Dendritic cell treated with granulocyte-macrophage colony-stimulating factor and Interleukin-4, amounts not matched to agents 40 ng/mL and 50 ng/mL, for 4 days (primary cell): ENCODE data around the gene PDE9A.

Source experiments
- H3K27ac Mint-ChIP-seq: one replicate; pipeline ENCODE4 v1.8.0; 2022; ENCODE audit warnings: mild to moderate bottlenecking, mixed read lengths
- H3K27me3 Mint-ChIP-seq: one replicate; pipeline ENCODE4 v1.8.0; 2022; ENCODE audit warnings: mild to moderate bottlenecking, mixed read lengths
- H3K36me3 Mint-ChIP-seq: one replicate; pipeline ENCODE4 v1.8.0; 2022; ENCODE audit warnings: low read depth, mixed read lengths
- H3K4me1 Mint-ChIP-seq: one replicate; pipeline ENCODE4 v1.8.0; 2022; ENCODE audit warnings: low read depth, mixed read lengths
- H3K4me3 Mint-ChIP-seq: one replicate; pipeline ENCODE4 v1.8.0; 2022; ENCODE audit warnings: mild to moderate bottlenecking, moderate library complexity, mixed read lengths
- H3K9me3 Mint-ChIP-seq: one replicate; pipeline ENCODE4 v1.8.0; 2022; ENCODE audit warnings: mixed read lengths
- intact Hi-C: fragments of 100-400 bp; cut with micrococcal nuclease; formaldehyde crosslinking; loops from one replicate; pipeline ENCODE4 v1.15.0; 2022

The PDE9A gene

DNA sequence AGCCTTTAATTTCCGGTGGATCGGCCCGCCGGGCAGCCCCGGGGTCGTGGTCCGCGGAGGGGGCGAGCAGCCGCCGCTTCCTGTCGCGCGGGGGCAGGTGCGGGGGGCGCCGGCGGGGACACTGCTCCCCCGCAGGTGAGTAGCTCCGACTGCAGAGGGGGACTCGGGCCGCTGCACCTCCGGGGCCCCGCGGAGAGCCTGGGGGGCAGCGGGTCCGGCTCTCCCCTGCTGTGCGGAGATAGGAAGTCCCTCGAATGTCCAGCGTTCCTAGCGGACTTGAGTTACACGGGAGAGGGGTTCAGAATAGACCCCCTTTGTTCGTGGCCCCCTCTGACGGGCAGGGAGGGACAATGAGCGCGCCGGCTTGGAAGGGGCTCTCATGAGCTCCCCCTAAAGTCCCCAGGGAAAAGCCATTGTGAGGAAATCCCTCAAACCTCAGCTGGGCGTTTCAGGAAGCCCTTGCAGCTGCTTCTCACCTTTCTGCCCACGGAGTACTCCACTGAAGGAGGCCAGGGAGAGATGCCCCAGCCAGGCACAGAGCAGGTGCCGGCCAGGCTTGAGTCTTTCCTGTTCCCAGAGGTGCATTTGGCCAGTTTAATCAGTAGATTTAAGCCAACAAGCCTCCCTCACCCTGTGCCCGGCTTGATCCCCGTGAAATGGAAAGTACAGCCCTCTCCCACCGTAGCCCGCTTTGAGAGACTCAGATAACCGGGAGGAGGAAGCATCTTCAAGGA lies 925 bp downstream of the PDE9A start:
- no peak overlapping the region for H3K27ac Mint-ChIP-seq
- intact Hi-C loops: no loop called here
- peaks cover 61% of the 10 kb centered on the region for H3K27me3 Mint-ChIP-seq
- no peak overlapping the region for H3K4me3 Mint-ChIP-seq
- H3K9me3 Mint-ChIP-seq: no peaks in the 10 kb centered on the region
- no peaks in the 10 kb centered on the region for H3K36me3 Mint-ChIP-seq
- H3K4me1 Mint-ChIP-seq: peaks cover 16% of the 10 kb centered on the region

DNA sequence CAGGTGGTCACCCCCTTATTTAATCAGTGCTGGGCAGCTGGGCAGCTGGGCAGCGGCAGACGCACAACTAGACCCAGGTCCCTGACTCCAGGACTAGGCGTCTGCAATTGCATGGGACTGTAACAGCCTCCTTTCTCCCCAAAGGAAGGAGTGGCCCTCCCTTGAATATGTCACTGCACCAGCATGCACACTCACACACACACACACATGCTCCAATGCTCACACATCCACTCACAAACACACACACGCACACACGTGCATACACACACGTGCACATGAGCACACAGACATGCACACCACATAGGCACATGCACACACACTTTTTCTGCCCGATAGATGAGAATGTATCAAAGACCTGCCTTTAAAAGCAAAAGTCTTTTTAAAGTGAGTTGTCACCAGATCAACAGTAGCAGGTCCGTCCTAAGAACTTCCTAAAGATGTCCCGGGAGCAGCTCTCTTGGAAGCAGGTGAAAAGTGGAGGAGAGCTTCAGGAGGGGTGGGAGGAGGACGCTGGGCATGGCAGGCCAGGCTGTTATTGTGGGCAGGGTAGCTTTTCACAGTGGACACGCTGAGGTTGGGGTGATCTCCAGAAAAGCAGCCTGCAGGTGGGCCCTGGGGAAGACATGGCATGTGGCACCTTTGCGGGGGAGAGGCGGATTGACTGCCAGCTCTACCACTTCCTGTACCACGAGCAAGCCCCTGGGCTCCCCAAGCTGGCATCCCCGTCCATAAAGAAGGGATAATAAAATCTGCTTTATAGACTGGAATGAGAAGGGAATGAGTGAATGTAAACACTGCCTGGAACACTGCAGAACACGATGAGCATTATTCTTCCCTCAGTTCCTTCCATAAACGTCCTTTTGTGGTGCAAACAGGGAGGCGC lies 1.7 kb downstream of the PDE9A start:
- no peaks in the 10 kb centered on the region for H3K9me3 Mint-ChIP-seq
- H3K36me3 Mint-ChIP-seq: no peaks in the 10 kb centered on the region
- peaks cover 16% of the 10 kb centered on the region for H3K4me1 Mint-ChIP-seq
- no peak overlapping the region for H3K27ac Mint-ChIP-seq
- peaks cover 66% of the 10 kb centered on the region for H3K27me3 Mint-ChIP-seq
- H3K4me3 Mint-ChIP-seq: no peak overlapping the region
- intact Hi-C loops: no loop called here

DNA sequence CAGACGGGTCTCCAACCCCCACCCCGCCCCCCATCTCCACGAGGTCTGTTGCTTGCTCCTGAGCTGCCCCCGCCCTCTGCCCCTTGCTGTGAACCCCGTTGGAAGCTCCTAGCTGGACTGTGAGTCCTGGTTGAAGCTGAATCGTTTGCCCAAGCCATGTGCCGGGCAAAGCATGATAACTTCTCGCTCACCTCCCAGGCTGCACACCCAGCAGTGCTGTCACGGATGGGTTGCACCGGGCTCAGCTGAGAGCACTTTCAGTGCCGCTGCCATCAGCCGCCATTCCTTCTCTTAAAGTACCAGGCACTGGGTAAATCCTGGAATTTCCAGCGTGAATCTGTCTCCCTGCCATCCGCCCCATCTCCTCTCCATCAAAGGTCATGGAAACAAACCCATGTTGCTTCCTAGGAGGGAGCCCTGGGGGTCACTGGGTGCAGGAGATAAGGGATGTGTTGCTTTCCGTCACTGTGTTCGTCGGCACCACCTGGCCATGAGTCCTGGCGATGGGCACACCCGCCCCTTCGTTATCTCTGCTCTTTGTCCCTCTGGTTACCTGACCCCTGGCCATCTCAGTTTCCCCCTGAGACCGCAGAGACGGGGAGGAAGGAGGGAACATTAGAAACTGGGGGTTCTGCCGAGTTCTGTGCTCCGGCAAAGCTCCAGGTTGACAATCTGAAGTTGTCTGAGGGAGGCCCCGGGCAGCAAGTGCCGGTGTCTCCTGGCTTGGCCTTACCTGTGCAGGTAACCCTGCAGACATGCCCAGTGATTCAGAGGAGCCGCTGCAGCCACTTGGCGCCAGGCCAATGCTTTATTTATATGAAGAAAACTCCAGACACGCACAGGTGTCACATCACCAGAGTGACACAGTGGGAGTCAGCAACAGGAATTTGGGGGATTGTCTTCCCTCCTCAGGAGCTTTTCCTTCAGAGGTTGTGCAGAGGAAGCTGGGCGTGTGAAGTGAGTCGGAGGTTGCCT lies 2.7 kb downstream of the PDE9A start:
- intact Hi-C loops: no loop called here
- H3K36me3 Mint-ChIP-seq: no peaks in the 10 kb centered on the region
- peaks cover 63% of the 10 kb centered on the region for H3K27me3 Mint-ChIP-seq
- no peak overlapping the region for H3K27ac Mint-ChIP-seq
- H3K4me1 Mint-ChIP-seq: peaks cover 16% of the 10 kb centered on the region
- no peak overlapping the region for H3K4me3 Mint-ChIP-seq
- H3K9me3 Mint-ChIP-seq: no peaks in the 10 kb centered on the region

DNA sequence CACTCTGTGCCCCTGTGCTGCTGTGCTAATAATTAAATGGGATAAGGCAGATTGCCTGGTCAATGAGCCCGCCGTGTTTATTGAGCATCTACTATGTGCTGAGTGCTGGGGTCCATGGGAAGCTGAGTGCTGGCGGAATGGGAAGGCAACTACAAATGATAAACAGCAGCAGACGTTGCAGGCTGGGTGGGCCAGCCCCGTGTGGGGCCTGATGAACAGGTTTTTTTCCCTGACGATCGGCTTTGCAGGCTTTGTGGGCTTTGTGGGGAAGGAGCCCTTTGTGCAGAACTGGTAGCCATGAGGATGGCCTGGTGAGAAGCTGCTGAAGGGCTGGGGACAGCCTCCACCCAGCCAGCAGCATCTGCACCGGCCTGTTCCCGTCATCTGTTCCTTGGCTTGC lies 3.5 kb downstream of the PDE9A start:
- Mint-ChIP-seq H3K9me3 (no peaks in the 10 kb centered on the region), H3K27ac (no peak overlapping the region), H3K27me3 (peaks cover 55% of the 10 kb centered on the region), H3K4me3 (no peak overlapping the region), H3K36me3 (no peaks in the 10 kb centered on the region), H3K4me1 (peaks cover 16% of the 10 kb centered on the region)
- intact Hi-C loops: no loop called here

DNA sequence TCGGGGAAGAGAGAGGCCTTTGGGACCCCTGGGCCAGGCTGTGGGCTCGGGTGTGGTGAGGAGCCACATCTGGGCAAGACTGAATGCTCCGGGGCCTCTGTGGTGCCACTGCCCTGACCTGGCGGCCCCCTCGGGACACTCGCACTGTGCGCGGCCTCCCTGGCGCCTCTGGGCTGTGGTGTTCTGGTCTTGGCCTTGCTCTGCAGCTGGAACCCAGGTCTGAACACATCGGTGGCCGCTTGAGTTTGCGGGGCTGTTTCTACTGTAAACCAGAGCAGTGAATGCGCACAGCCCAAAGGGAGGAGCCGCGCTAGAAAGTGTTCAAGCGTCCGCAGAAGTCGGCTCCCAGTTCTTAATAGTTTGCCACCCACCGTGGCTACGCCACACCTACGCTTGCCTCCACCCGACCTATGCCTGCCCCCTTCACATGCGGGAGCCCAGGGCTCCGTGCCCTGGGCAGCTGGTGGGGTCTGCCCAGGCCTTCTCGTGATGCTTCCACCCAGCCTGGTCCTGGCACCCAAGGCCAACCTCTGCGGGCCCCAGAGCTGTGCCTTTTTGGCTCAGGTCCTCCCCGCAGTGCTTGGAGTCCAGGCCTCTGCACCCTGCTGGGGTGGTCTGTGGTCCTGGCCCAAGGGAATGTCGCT lies 4.4 kb downstream of the PDE9A start:
- intact Hi-C loops: no loop called here
- no peaks in the 10 kb centered on the region for H3K9me3 Mint-ChIP-seq
- H3K36me3 Mint-ChIP-seq: no peaks in the 10 kb centered on the region
- peaks cover 13% of the 10 kb centered on the region for H3K4me1 Mint-ChIP-seq
- H3K27me3 Mint-ChIP-seq: peaks cover 46% of the 10 kb centered on the region
- no peak overlapping the region for H3K4me3 Mint-ChIP-seq
- no peak overlapping the region for H3K27ac Mint-ChIP-seq

DNA sequence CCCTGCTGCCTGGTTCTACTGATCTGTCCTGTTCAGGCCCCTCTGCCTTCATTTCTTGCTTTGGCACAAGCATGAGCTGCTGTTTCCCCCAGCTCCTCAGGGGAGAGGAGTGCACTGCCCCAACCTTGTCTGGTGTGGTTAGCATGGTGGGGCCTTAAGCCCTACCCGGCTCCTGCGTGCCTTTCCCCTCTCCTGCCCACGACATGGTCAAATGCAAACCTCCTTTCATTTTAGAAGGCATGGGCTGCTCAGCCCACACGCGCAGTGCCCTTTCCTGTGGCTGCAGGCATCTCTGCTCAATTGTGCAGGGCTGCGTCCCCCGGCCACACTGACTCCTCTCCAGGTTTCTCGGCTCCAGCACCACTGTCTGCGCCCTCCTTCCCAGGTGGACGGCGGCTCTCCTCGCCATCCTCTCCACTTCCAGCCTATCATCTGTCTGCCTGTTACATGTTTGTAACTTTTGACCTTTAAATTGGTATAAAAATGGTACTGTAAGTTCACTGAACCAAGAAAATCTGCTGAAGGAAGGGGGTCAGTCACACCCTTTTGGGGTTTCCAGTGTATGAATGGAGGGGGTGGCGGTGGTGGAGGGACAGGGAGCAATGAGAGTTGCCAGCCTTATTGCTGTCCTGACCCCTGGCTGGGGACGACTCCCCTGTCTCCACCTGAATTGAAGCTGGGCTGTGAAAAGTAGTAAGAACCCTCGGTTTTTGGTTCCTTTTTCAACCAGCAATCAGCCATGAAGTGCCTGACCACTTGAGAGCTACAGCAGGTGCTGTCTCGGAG lies 5.1 kb downstream of the PDE9A start:
- intact Hi-C loops: no loop called here
- no peaks in the 10 kb centered on the region for H3K9me3 Mint-ChIP-seq
- H3K4me1 Mint-ChIP-seq: peaks cover 8% of the 10 kb centered on the region
- no peak overlapping the region for H3K4me3 Mint-ChIP-seq
- no peak overlapping the region for H3K27ac Mint-ChIP-seq
- H3K27me3 Mint-ChIP-seq: peaks cover 41% of the 10 kb centered on the region
- no peaks in the 10 kb centered on the region for H3K36me3 Mint-ChIP-seq

DNA sequence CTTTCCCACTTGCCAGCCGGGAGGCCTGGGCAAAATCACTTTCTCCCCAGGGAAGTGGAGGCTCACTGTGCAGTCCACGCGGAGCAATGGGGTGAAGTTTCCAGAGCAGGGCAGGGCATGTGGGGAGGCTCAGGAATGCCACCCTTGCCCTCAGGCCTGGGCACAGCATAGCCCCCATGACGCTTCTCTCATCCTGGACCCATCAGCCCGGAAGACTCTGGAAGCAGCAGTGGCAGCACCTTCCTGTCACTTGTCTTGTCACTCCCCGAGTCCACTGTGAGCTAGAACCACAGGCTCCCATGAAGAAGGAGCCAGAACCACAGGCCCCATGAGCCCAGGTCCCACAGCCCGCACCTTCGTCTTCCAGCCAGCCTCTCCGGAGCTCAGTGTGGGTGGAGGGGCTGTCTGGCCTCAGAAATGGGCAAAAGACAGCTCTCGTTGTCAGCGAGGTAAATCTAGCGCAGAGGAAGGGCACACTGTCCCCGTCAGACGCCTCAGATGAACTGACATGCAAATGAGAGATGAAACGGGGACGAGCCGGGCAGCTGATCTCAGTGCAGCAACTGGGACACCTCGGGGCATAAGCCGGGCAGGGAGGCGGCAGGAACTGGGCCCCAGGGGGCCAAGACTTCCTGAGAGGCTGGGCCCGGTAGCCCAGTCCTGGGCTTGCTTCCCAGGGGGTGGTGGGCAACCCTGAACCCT lies 6.1 kb downstream of the PDE9A start:
- H3K27me3 Mint-ChIP-seq: peaks cover 38% of the 10 kb centered on the region
- intact Hi-C loops: no loop called here
- H3K4me3 Mint-ChIP-seq: no peak overlapping the region
- no peaks in the 10 kb centered on the region for H3K36me3 Mint-ChIP-seq
- peaks cover 6% of the 10 kb centered on the region for H3K4me1 Mint-ChIP-seq
- no peak overlapping the region for H3K27ac Mint-ChIP-seq
- H3K9me3 Mint-ChIP-seq: no peaks in the 10 kb centered on the region

DNA sequence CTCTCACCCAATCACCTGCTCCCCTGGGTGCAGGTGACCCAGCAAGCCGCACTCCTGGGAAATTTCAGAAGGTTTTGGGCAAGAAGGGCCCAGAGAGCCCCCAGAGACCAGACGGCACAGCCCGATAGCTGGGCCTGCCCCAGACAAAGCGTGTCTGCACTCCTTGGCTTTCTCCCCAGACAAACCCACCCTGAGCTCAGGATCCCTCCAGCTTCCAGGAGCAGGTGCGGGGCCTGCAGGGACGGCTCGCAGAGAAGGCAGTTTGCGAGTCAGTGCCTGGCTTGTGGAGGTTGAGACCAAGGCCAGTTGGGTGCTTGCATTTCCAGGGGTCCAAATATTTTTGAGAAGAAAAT lies 6.7 kb downstream of the PDE9A start:
- H3K27ac Mint-ChIP-seq: no peak overlapping the region
- intact Hi-C loops: no loop called here
- H3K9me3 Mint-ChIP-seq: no peaks in the 10 kb centered on the region
- no peaks in the 10 kb centered on the region for H3K36me3 Mint-ChIP-seq
- no peak overlapping the region for H3K4me3 Mint-ChIP-seq
- peaks cover under 1% of the 10 kb centered on the region for H3K4me1 Mint-ChIP-seq
- peaks cover 32% of the 10 kb centered on the region for H3K27me3 Mint-ChIP-seq

DNA sequence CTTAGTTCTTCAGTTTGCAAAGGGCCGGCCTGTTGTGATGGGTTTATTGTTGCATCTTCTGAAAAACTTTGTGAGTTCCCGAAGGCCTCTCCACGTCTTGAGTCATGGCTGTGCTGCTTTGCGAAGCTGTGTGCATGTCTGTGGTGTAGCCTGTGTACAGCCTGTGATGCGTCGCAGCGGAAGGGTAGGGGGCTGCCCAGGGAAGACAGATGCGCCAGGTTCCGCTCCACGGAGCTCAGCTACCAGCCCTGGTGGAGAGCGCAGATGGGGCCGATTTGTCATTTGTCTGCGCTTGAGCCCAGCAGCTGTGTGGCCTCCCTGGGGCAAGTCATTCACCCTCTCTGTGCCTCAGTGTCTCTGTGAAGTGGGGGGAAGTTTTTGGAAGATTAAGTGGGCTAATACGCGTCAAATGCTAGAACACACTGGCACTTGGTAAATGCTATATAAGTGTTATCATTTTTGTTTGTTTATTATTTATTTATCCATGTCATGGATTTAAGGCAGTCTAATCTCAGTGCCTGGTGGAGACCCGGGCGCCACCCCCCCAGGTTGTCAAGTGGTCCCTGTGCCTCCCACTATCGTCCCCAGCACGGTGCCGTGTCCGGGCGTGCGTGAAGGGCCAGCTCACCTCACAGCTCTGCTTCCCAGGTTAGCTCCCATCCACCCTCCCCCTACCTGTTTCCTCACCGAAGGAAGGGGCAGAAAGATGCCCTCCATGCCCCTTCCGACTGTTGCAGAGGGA lies 8.4 kb downstream of the PDE9A start:
- H3K27ac Mint-ChIP-seq: no peak overlapping the region
- intact Hi-C loops: no loop called here

DNA sequence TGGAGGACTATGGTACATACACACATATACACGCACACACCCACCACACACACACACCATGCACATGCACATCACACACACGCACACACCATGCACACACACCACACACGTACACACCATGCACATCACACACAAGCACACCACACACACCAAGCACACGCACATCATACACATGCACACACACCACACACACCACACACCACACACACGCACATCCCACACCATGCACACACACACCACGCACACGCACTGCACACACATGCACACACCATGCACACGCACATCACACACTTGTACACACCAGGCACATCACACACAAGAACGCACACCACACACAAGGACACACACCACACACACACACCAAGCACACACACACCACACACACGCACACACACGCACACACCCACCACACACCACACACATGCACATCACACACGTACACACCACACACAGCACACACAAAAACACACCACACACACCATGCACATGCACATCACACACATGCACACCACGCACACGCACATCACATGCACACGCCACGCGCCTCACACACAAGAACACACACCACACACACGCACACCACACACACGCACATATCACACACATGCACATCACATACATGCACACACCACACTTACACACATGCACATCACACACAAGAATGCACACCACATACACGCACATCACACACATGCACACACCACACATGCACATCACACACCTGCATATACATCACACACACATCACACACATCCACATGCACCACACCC lies 9.2 kb downstream of the PDE9A start:
- Mint-ChIP-seq H3K4me1 (no peaks in the 10 kb centered on the region), H3K27me3 (peaks cover 11% of the 10 kb centered on the region), H3K4me3 (no peak overlapping the region), H3K27ac (no peak overlapping the region), H3K9me3 (no peaks in the 10 kb centered on the region), H3K36me3 (no peaks in the 10 kb centered on the region)
- intact Hi-C loops: no loop called here

More for the DNA sequence above, 8.4 kb downstream of the PDE9A start:
- Mint-ChIP-seq H3K27me3 (peaks cover 15% of the 10 kb centered on the region), H3K4me1 (no peaks in the 10 kb centered on the region), H3K9me3 (no peaks in the 10 kb centered on the region), H3K4me3 (no peak overlapping the region), H3K36me3 (no peaks in the 10 kb centered on the region)

DNA sequence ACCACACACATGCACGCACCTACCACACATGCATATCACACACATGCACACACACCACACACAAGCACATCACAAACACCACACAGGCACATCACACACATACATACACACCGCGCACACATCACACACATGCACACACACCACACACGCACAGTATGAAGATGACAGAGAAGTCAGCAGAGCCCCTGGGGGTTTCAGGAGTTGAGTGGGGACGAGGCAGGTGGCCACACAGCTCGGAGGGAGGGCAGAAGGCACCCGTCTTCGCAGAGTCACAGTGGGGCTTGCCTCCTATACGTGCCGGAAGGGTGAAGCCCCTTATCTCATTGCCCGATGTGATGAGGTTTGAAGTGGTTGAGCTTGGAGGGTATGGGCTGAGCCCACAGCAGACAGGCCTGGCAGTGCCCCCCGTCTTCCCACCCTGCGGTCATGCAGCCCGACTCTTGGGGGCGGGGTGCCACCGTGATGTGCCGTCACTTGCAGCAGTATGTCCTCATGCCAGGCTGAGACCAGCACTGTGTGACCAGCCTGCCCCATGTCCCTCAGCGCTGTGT lies 9.9 kb downstream of the PDE9A start:
- H3K9me3 Mint-ChIP-seq: no peaks in the 10 kb centered on the region
- no peaks in the 10 kb centered on the region for H3K4me1 Mint-ChIP-seq
- peaks cover 9% of the 10 kb centered on the region for H3K27me3 Mint-ChIP-seq
- H3K27ac Mint-ChIP-seq: no peak overlapping the region
- H3K36me3 Mint-ChIP-seq: no peaks in the 10 kb centered on the region
- intact Hi-C loops: no loop called here
- no peak overlapping the region for H3K4me3 Mint-ChIP-seq
